ENCODE measurements around the gene PCBP3.
A peak's percentile ranks its signal among the peaks of the same experiment; 100 is the strongest.
"Not testable (repeated sequence)": the region's sequence is repeated elsewhere in the genome, so short reads cannot be mapped to it uniquely, and the experiment has no call there.

PCBP3 gene

DNA sequence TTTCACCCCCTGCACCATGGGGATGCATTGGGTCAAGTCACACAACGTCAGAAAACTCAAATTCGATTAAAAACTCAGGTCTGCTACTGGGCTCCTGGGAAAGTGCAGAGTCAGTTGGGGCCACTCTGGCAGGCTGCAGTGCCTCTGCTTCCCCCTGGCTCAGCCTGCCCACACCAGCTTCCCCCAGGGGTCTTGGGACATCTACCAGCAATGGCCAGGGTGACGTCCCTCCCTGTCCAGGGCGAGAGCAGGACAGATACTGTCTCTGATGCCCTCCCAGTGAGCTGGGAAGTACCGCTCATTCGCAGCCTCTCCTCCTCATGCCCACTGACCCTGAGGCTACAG lies 231.9 kb downstream of the PCBP3 start:
- DNase-seq (ENCODE audit: low spot score): no peak

DNA sequence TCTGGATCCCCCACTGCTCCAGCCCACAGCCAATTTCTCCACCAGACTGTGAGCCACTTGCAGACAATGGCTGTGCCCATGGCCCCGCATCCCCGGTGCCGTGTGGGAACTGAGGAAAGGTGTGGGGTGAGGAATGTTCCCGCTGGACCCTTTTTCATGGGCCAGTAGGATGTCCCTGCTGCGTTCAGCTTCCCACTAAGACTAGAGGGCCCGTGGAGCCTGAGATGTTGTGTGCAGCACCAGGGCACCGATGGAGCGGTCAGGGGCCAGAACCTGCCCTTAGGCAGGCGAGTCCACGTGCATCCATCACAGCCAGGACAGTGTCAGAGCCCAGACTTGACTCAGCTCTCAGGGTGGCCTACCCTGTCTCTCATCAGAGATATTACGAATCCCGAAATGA lies 232.4 kb downstream of the PCBP3 start:
- DNase-seq (ENCODE audit: low spot score): no peak

DNA sequence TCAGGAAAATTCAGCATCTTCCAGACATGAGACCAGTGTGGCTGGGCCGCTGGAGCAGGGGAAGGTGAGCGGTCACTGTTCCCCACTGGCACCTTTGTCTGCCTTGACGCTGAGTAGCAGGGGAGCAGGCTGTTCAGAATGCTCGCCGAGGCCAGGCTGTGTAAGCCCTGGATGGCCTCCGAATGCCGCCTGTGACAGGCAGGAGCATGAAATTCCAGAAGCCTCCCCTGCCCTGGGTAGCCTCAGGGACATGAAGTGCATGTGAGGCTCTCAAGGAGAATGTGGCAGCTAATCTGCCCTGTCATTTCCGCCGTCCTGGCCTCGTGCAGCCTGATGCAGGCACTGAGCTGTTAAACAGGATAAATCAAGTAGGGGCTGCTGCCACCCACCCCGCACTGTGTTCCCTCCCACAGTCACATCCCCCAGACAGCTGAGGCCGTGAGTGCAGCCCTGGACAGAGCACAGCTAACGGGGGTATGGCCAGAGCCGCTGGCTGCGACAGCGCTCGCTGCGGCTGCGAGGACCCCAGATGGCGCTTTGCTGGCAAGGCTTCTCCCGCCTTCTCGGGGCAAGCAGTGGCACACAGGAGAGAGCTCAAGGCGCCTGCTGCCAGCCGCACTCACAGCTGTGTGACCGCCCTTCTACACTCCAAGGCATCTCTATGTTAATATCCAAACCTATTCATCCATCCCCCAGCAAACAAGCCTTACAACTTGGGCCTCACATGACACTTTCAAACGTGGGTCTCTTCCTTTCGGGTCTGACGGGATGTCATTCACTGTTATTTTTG lies 233.1 kb downstream of the PCBP3 start:
- no peak for DNase-seq (ENCODE audit: low spot score)

DNA sequence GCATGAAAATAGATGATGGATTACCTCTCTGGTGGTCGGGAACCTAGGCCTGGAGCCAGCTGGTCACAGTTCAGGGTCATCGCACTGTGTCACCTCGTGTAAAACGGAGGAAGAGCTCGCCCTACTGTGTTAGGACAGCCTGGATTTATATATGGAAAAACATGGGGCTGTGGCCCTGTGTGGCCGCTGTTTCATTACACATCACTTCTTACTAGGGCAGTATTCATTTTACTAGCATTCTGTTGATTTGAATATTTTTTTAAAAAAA lies 233.6 kb downstream of the PCBP3 start:
- no peak for DNase-seq (ENCODE audit: low spot score)

DNA sequence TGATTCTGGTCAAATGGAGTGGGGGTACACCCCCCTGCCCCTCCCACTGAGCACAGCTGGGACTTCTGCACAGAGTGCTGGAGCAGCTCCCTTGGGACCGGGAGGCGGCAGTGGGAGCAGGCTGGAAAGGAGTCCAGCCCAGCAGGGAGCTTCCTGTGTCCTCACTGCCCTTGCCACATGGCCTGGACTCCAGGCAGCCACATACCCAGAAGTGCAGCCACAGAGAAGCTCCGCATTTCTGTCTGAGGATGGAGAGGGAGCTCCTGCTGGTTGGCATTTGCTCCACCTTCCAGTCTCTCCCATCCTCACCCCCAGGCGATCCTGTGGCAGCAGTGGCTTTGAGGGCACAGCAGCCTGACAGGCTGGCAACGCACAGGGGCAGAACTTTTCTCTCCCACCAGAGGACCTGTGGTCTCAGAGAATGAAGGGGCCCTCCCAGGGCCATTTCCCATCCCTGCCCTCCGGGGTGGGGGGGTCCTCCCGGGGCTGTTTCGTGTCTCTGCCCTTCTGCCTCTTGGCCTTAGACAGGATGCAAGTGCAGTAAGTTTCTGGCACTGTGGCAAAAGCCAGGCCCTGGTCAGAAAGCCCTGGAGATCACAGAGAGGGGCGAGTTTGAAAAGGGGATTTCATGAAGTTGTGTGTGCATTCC lies 234.4 kb downstream of the PCBP3 start:
- DNase-seq (ENCODE audit: low spot score): no peak

DNA sequence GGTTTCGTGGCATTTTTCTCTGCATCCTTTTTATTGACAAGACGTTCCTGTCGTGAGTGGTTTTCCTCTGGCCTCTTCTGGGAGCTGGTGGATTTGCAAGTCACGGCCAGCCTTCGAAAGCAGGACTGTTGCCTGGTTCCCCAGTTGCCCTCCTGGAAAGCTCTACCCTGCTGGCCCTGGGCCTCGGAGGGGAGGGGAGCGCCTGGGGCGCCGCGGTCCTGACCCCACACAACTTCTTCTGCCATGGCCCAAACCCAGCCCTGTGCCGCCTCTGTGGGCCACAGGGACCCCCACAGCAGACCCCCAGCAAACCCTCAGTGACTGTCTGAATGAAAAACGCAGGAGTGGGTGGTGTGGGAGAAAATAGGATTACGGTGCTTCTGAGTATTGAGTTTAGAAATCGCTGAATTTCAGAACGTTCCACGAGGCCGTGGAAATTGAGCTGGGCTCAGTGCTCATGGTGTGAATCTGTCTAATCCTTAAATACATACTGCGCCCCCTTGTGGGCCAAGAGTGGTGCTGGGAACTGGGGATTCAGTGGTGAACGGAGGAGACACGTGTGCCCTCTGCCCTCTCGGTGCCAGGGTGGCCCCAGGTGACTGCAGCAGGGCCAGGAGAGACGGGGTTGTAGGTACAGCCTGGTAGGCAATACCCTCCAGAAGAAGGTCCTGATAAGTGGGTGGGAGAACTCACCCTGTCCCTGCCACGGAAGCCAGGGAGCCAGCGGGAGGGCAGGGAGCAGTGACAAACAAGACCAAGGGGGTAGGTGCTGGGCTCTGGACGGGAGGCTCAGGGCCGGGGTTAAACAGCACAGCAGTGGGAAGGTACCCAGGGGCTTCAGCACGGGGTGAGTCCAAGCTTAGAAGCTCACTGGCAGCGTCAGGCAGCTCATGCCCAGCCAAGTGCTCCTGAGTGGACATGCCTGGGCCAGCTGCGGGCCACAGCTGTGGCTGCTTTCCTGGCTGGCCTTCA lies 236.9 kb downstream of the PCBP3 start:
- DNase-seq (ENCODE audit: low spot score): peak; percentile 82

DNA sequence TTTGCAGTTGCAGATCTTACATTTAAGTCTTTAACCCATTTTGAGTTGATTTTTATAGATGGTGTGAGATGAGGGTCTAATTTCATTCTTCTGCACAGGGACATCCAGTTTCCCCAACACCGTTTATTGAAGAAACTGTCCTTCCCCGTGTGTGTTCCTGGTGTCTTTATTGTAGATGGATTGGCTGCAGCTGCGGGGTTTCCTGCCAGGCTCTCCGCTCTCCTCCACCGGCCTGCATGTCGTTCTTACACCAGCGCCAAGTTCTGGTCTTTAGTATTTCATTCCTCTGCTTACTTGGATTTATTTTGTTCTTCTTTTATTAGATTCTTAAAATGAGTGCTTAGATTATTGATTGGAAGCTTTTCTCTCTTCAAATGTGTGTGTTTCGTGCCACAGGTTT lies 239.1 kb downstream of the PCBP3 start:
- no peak for DNase-seq (ENCODE audit: low spot score)

DNA sequence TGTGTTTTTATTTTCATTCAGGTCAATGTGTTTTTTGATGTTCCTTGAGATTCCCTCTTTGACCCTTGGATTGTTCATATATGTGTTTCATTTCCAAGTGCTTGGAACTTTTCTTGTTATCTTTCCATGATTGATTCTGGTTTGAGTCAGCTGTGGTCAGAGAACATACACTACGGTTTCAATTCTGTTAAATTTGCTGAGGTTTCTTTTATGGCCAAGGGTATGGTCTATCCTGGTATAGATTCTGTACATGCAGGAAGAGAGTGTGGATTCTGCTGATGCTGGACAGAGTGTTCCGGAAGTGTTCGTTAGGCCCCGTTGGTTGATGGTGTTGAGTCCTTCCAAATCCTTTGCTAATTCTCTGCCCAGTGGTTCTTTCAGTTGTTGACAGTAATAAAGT lies 239.6 kb downstream of the PCBP3 start:
- no peak for DNase-seq (ENCODE audit: low spot score)

DNA sequence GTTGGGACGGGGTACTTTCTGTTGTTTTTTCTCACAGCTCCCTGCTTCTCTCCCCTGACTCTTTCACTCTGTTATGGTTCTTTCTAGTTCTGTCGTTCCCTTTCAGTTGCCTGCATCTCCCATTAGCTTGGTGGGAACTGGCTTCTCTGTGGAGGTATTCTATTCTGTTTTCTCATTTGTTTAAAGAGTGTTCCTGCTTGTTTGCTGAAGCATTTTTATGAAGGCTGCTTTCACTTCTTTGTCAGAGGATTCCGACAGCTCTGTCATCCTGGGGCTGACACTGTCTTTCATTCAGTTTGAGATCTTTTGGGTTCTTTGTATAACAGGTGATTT lies 242.0 kb downstream of the PCBP3 start:
- DNase-seq (ENCODE audit: low spot score): no peak

DNA sequence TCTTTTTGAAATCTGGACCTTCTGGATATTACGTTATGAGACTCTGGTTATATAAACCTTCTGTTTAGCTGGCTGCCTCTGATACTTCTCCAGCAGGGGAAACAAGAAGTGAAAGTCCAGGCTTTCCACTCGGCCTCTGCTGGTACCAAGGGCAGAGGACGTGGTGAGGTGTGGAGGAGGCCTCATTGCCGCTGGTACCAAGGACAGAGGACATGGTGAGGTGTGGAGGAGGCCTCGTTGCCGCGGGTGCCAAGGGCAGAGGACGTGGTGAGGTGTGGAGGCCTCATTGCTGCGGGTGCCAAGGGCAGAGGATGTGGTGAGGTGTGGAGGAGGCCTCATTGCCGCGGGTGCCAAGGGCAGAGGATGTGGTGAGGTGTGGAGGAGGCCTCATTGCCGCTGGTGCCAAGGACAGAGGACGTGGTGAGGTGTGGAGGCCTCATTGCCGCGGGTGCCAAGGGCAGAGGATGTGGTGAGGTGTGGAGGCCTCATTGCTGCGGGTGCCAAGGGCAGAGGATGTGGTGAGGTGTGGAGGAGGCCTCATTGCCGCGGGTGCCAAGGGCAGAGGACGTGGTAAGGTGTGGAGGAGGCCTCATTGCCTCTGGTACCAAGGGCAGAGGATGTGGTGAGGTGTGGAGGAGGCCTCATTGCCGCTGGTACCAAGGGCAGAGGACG lies 242.5 kb downstream of the PCBP3 start:
- not testable (repeated sequence) for DNase-seq (ENCODE audit: low spot score)

DNA sequence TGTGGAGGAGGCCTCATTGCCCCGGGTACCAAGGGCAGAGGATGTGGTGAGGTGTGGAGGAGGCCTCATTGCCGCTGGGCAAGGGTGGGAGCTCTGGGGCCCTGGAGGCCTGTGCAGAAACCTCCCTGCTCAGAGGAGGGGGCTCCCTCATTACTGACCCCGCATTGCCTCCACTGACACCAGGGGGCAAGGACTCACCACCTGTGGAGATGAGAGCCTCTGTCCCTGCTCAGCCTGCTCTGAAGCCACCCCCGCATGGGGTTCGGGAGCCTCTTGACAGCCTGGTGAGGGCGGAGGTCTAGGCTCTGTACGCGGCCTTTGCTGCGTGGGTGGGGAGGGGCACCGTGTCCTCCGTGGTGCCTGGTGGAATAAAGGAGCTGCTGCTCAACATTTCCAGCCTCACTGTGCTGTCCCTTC lies 243.1 kb downstream of the PCBP3 start:
- DNase-seq (ENCODE audit: low spot score): no peak

DNA sequence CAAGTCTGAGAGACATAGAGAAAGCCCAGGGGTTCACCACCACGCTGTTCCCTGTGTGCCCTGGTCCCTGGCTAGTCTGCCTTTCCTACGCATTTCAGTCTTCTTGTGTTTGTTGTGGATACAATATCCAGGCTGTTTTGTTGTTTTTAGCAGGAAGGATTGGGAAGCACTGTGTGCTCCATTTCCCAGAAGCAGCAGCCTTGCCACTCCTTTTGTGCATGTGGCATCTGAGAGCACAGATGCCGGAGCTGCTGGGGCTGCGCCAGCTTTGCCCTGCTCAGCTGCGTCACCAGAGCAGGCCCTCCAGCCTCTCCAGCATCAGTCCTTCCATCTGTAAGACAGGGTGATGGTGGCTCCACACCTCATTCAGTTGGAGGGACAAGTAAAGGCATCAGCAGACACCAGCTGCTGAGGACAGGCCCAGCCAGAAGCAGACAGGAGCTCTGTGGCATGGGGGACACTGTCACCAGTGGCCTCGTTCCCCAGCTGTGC lies 243.6 kb downstream of the PCBP3 start:
- DNase-seq (ENCODE audit: low spot score): no peak

DNA sequence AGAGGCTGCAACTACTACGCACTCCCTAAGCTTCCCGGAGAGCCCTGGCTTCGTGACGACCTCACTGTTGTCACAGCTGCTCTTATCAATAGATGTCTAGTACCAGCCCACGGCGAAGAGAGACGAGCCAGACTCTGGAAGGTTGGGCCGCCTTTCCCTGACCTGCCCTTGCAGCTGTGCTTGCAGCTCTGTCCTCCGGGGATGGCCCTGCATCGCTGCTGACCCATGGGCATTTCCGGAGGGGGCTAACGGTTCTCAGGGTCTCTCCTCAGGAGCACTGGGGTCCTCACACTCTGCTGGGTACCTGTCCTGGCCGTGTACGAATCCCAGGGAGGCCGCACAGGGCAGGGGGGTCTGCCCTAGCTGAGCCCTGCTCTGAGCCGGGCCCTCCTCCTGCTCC lies 244.3 kb downstream of the PCBP3 start:
- no peak for DNase-seq (ENCODE audit: low spot score)

DNA sequence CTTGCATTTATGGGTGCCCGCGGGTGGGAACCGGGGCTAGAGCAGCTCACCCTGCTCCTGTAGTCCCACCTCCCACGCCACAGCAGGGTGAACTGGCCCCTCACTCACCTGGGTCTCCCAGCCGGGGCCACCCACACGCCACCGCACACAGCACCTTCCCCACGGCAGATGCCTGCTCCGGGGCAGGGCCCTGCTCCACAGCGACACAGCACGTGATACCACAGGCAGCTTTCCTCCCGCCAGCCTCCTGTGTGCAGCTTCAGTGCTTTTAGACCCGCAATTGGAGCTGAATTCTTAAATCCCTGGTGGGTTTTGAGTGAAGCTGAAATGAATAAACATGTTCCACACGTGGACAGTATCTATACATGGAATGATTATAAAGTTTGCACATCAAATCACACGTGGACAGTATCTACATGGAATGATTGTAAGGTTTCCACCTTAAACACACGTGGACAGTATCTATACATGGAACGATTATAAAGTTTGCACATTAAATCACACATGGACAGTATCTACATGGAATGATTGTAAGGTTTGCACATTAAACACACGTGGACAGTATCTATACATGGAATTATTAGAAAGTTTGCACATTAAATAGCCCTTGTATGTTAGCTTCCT lies 245.0 kb downstream of the PCBP3 start:
- DNase-seq (ENCODE audit: low spot score): no peak

DNA sequence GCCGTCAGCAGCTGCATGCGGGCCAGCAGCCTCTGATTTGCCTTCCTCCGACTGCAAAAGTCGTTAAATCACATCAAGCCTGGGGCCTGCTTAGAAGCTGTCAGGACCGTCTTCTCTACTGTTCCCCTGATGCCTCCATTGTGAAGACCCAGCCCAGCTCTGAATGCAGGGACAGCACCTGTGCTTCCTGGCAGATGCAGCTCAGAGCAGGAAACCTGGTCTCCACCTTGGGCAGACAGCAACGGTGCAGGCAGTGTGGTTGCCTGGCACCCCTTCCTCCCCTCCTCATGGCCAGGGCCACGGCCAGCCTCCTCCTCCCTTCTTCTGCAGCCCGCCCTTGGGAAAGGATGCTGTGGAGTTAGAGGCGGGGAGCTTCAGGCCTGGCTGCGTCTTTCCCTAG lies 245.7 kb downstream of the PCBP3 start:
- DNase-seq (ENCODE audit: low spot score): no peak

DNA sequence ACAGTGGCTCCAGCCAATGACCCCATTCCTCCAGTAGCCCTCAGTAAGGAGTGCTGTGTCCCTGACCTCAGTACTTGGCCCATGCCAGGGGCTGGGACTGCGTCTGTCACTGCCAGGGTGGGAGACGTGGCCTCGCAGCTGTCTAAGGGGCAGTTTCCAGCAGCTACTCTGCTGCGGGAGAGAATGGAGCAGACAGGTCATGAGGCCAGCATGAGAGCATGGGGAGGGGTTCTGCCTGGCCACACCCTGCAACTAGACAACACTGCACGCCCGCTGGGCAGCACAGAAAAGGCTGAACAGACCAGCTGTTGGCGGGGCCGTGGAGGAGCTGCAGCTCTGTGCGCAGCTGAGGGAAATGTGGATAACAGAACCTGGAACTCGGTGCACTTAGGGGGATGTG lies 246.4 kb downstream of the PCBP3 start:
- no peak for DNase-seq (ENCODE audit: low spot score)

DNA sequence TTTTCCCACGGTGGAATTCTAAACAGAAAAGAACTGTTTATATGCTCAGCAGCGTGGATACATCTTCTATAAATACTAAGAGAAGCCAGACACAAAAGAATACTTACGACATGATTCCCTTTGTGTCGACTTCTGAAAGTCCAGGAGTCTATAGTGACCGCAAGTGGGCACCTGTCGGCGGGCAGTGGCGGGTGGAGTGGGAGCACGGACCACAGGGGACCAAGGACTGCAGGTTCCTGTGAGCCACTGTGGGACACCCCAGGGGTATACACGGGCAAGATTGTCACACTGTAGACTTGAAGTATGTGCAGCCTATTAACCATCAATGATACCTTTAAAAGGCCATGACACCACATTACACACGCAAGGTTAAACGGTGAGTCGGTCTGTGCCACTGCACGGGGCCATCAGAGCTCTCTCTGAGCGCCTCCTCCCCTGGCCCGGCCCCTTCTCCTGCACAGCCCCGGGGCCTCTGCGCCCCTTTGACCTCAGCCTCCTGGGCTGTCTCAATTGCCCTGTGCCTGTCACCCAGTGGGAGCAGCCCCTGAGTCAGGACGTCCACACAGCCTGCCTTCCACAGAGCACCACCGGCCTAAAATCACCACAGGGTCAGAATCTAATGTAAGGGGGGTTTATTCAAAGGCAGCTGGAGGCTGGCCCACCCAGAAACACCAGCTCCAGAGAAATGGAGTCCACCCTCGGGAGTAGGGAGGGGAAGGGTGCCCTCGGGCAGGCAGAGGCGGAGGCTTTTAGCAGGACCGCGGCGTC lies 248.0 kb downstream of the PCBP3 start:
- DNase-seq (ENCODE audit: low spot score): no peak

DNA sequence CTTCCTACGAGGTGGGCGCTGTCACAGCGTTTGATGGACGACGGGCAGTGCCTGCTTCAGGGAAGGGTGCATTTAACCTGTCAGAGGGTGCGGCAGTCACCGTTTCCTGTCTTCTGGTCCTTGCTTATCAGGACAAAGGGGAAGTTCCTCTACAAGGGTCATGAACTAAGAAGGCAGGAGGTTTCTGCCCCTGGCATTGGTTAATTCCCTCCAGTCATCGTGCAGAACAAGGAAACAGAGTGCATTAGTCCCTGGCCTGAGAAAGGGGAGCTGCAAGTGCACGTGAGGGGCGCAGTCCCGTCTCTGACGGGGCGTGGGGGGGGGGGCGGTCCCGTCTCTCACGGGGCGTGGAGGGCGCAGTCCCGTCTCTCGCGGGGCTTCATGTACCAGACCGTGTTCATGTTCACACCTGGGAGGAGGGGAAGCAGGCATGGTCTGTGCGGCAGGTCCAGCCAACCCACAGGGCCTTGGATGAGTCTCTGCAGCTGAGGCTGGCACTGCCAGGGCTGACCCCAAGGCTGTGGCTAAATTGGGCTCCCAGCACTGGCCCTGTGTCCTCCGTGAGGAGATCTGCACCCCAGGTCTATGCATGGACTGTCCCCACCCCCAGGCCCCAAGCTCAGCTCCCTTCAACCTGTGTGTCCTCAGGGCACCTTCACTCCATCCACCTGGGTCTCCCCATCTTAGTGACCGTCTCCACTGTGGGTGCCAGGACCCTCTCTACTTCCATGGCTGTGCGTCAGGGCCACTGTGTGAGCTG lies 248.8 kb downstream of the PCBP3 start:
- no peak for DNase-seq (ENCODE audit: low spot score)

DNA sequence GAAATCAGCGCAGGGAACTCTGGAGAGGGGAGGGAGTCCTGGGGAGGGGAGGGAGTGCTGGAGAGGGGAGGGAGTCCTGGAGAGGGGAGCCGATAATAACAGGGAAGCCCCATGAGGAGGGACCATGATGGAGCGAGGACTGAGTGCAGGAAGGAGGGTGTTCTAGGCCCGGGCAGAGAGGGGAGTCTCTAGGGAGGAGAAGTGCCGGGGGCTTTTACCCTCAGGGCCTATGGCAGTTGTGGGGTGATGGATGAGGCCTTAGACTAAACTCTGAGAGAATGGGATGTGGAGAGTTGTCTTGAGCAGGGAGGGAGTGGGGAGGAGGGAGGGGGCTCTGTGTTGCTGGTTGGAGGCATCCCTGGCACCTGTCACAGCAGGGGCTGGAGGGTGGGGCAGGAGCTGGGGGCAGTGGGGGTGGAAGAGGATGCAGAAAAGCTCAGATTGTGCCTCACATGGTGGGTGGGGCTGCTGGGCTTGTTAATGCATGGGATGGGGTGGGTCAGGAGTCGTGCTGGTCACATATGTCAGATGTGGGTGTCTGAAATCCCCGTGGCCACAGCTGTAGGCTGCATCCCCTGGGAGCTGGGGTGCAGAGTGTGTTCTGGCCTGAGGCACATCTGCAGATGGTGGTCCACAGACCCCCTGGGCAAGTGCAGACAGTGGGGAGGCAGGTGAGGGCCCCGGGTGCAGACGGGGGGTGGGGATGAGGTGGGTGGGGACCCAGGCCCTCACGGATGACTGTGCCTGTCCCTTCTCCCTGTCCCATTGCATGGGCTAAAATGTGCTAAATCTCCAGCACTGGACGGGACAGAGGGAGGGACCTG lies 249.6 kb downstream of the PCBP3 start:
- no peak for DNase-seq (ENCODE audit: low spot score)

Data from AG08396 (cell line).